Natural killer cell (primary cell): Measurements from ENCODE around the gene FRYL. TPM values are rescaled to one million over a fixed set of nuclear protein-coding genes. Genes with fewer than 3 reads are reported as not detected.
"Not testable (repeated sequence)": the region's sequence is repeated elsewhere in the genome, so short reads cannot be mapped to it uniquely, and the experiment has no call there.

Experiments used
- ATAC-seq, 3 donors: fragments of 150-1000 bp in 2 of 3; fragments of 200-7000 bp in 1 of 3; cut with Tn5 transposase; 1 replicate in 1 of 3; 2 replicates in 2 of 3; pipeline ENCODE4 v1.10.0; 2021; ENCODE audit warnings: mild to moderate bottlenecking in 2 of 3, moderate library complexity in 2 of 3
- DNase-seq, 2 donors: peaks; one replicate each; pipeline versions ENCODE4 v3.0.0 to v3.0.0-alpha.2; 2013 to 2021; ENCODE audit warnings: mixed read lengths in 1 of 2
- H3K27ac ChIP-seq: one replicate; pipeline ENCODE4 v1.5.1; 2013; ENCODE audit warnings: mild to moderate bottlenecking, low read length
- H3K27me3 ChIP-seq: one replicate; pipeline ENCODE4 v1.6.1; 2013; ENCODE audit warnings: low read length; ENCODE audit not compliant: control insufficient read depth, insufficient read depth
- H3K36me3 ChIP-seq: one replicate; pipeline ENCODE4 v1.6.1; 2013; ENCODE audit warnings: low read length; ENCODE audit not compliant: control insufficient read depth, insufficient read depth
- H3K4me1 ChIP-seq: one replicate; pipeline ENCODE4 v1.6.1; 2013; ENCODE audit warnings: low read length; ENCODE audit not compliant: control insufficient read depth, insufficient read depth
- H3K4me3 ChIP-seq: one replicate; pipeline ENCODE4 v1.5.1; 2013; ENCODE audit warnings: low read length
- H3K9me3 ChIP-seq: one replicate; pipeline ENCODE4 v1.6.1; 2013; ENCODE audit warnings: low read length; ENCODE audit not compliant: control insufficient read depth, insufficient read depth
- H3K27ac Mint-ChIP-seq, 2 donors: one replicate each; pipeline ENCODE4 v1.8.0; 2022; ENCODE audit warnings: mild to moderate bottlenecking in 2 of 2, mixed read lengths in 2 of 2, moderate library complexity in 1 of 2
- H3K27me3 Mint-ChIP-seq, 2 donors: one replicate each; pipeline ENCODE4 v1.8.0; 2022; ENCODE audit warnings: low read depth in 2 of 2, mixed read lengths in 2 of 2
- H3K36me3 Mint-ChIP-seq: one replicate; pipeline ENCODE4 v1.8.0; 2022; ENCODE audit warnings: mixed read lengths
- H3K4me1 Mint-ChIP-seq, 2 donors: one replicate each; pipeline ENCODE4 v1.8.0; 2022; ENCODE audit warnings: mixed read lengths in 2 of 2
- H3K4me3 Mint-ChIP-seq: one replicate; pipeline ENCODE4 v1.8.0; 2022; ENCODE audit warnings: mild to moderate bottlenecking, moderate library complexity, mixed read lengths
- H3K9me3 Mint-ChIP-seq, 2 donors: one replicate each; pipeline ENCODE4 v1.8.0; 2022; ENCODE audit warnings: mixed read lengths in 2 of 2
- WGBS: methylation state at CpG from one replicate; pipeline ENCODE4 v1.1.7; 2013; ENCODE audit warnings: missing lambda C conversion rate; ENCODE audit not compliant: insufficient coverage; 5-methylcytosine and 5-hydroxymethylcytosine counted together
- intact Hi-C: fragments of 100-400 bp; cut with micrococcal nuclease; formaldehyde crosslinking; loops from one replicate; pipeline ENCODE4 v1.14.2; 2022
- total RNA-seq, 4 donors: library from RNA; stranded (reverse); fragments of 120-200 nt in 1 of 4; gene quantifications; one replicate each; pipeline versions ENCODE4 v1.2.3 to v1.2.4, GENCODE V29; 2013 to 2022
- TF ChIP-seq, protein P1 (sequence below): fragments of 200-600 bp; IDR thresholded peaks from one replicate; pipeline ENCODE4 v1.8.0; 2022; ENCODE audit warnings: antibody characterized with exemption

FRYL gene
- total RNA-seq, 3 donors from 2014 or later (not counting 1 experiment from before 2014, with no cell fraction given) = 143 to 181 (median 146) TPM

DNA sequence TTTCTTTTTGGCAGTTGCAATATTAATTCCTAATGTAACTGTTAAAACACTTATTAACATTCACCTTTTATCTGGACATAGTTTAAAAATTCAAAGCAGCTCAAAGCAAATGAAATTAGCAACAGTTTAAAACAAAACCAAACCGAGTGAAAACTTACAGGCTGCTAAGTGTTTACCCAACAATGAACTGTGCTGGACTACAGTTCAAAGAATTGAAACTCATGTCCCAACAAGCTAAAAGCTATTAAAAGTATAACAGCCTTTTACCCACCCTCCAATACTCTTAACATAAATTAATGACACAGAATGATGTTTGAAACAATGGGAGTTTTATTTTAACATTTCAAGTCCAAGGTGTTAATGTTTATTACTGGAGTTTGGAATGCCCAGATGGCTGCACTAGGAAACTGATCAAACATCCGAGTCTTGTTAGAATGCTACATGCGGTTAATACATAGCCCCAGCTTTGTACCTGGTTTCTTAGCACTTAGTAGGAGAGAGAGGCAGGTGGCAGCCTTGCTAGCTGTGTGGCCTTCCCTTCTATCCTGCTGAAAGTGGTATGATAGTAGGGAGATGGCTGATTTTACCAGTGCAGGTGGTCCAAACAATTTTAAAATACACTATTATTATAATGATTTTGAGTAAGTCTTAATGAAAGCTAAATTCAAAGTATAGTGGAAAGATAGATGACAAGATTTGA lies 21.1 kb upstream of the FRYL start:
- Mint-ChIP-seq H3K27ac (no peak overlapping the region), H3K4me1 (no peaks in the 10 kb centered on the region), H3K27me3 (peaks cover 0 to 3% of the 10 kb centered on the region in 2 donors), H3K4me3 (no peak overlapping the region), H3K36me3 (no peaks in the 10 kb centered on the region), H3K9me3 (no peaks in the 10 kb centered on the region)
- no peaks in the 10 kb centered on the region for H3K36me3 ChIP-seq
- no peak overlapping the region for H3K27ac ChIP-seq
- DNase-seq (no peak), ATAC-seq (no peak)
- no peaks in the 10 kb centered on the region for H3K9me3 ChIP-seq
- 95% methylated on average over 3 of the region's 3 CpGs for WGBS
- H3K4me1 ChIP-seq = no peaks in the 10 kb centered on the region
- H3K27me3 ChIP-seq = no peaks in the 10 kb centered on the region
- intact Hi-C loops = no loop called here
- TF ChIP-seq, protein P1, sequence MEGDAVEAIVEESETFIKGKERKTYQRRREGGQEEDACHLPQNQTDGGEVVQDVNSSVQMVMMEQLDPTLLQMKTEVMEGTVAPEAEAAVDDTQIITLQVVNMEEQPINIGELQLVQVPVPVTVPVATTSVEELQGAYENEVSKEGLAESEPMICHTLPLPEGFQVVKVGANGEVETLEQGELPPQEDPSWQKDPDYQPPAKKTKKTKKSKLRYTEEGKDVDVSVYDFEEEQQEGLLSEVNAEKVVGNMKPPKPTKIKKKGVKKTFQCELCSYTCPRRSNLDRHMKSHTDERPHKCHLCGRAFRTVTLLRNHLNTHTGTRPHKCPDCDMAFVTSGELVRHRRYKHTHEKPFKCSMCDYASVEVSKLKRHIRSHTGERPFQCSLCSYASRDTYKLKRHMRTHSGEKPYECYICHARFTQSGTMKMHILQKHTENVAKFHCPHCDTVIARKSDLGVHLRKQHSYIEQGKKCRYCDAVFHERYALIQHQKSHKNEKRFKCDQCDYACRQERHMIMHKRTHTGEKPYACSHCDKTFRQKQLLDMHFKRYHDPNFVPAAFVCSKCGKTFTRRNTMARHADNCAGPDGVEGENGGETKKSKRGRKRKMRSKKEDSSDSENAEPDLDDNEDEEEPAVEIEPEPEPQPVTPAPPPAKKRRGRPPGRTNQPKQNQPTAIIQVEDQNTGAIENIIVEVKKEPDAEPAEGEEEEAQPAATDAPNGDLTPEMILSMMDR = no peak
- H3K4me3 ChIP-seq = no peak overlapping the region

DNA sequence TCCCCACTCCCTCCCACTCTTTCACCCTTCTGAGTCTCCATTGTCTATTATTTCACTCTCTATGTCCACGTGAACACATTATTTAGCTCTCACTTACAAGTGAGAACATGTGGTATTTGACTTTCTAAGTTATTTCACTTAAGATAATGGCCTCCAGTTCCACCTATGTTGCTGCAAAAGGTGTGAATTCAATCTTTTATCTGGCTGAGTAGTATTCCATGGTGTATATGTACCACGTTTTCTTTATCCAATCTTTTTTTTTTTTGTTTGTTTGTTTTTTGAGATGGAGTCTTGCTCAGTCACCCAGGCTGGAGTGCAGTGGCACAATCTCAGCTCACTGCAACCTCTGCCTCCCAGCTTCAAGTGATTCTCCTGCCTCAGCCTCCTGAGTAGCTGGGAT lies 20.1 kb upstream of the FRYL start:
- H3K36me3 ChIP-seq, intact Hi-C loops, H3K4me1 ChIP-seq, H3K4me3 Mint-ChIP-seq, H3K27ac Mint-ChIP-seq, H3K4me1 Mint-ChIP-seq, H3K36me3 Mint-ChIP-seq, H3K27me3 ChIP-seq, H3K9me3 Mint-ChIP-seq, H3K9me3 ChIP-seq, DNase-seq, H3K27ac ChIP-seq, ATAC-seq, H3K4me3 ChIP-seq, H3K27me3 Mint-ChIP-seq: not testable (repeated sequence)
- WGBS = 89% methylated on average over 1 of the region's 2 CpGs

DNA sequence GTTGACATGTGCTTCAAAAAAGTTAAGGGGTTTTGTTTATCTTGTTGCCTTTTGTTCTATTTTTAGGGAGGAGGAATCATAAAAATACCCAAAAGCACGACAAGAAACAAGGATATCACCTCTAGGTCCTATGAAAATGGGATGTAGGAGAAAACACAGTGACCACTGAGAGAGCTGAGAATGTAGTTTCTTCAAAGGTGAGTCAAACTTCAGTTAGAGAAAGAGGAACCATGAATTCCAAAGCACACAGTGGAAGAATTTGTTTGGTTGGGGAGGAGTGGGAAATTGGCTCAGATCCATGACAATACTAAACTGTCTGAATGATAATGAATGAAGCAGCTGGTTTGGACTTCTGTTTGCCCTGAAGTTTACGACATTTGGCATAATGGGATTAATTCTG lies 19.1 kb upstream of the FRYL start:
- ATAC-seq = no peak
- TF ChIP-seq, protein P1 = no peak

DNA sequence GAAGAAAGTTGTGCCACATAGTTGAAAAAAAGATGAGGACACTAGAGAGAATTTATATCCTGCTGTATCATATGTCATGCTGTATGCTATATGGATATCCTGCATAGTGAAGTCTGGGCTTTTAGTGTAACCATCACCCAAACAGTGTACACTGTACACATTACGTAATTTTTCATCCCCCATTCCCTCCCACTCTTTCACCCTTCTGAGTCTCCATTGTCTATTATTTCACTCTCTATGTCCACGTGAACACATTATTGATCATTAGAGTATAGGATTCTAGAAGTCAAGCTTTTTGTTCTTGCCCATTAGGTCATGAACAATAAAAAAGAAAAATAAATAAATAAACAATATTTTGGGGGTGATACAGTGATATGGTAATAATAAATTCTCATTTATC lies 18.0 kb upstream of the FRYL start:
- no peak overlapping the region for H3K4me3 ChIP-seq
- no peak overlapping the region for H3K27ac ChIP-seq
- Mint-ChIP-seq H3K4me1 (no peaks in the 10 kb centered on the region), H3K9me3 (no peaks in the 10 kb centered on the region), H3K36me3 (no peaks in the 10 kb centered on the region), H3K27me3 (peaks cover 0 to 3% of the 10 kb centered on the region in 2 donors), H3K27ac (no peak overlapping the region), H3K4me3 (no peak overlapping the region)
- H3K36me3 ChIP-seq = no peaks in the 10 kb centered on the region
- H3K27me3 ChIP-seq = no peaks in the 10 kb centered on the region
- TF ChIP-seq, protein P1 = no peak
- H3K4me1 ChIP-seq = no peaks in the 10 kb centered on the region
- H3K9me3 ChIP-seq = no peaks in the 10 kb centered on the region
- no CpG with 5 or more reads among the region's 2 CpGs for WGBS
- no peak for DNase-seq
- intact Hi-C loops = no loop called here
- no peak for ATAC-seq

More for the DNA sequence above, 19.1 kb upstream of the FRYL start:
- Histone ChIP-seq H3K27me3 (no peaks in the 10 kb centered on the region), H3K27ac (no peak overlapping the region), H3K36me3 (no peaks in the 10 kb centered on the region), H3K4me1 (no peaks in the 10 kb centered on the region), H3K4me3 (no peak overlapping the region), H3K9me3 (no peaks in the 10 kb centered on the region)
- H3K9me3 Mint-ChIP-seq = no peaks in the 10 kb centered on the region
- H3K27me3 Mint-ChIP-seq = peaks cover 0 to 3% of the 10 kb centered on the region in 2 donors
- DNase-seq = no peak
- H3K4me3 Mint-ChIP-seq = no peak overlapping the region
- no peak overlapping the region for H3K27ac Mint-ChIP-seq
- H3K36me3 Mint-ChIP-seq = no peaks in the 10 kb centered on the region
- intact Hi-C loops = no loop called here
- no peaks in the 10 kb centered on the region for H3K4me1 Mint-ChIP-seq
- 78% methylated on average over 2 of the region's 2 CpGs for WGBS
